ENCODE results near the gene C1orf198.

Gene C1orf198, protein sequence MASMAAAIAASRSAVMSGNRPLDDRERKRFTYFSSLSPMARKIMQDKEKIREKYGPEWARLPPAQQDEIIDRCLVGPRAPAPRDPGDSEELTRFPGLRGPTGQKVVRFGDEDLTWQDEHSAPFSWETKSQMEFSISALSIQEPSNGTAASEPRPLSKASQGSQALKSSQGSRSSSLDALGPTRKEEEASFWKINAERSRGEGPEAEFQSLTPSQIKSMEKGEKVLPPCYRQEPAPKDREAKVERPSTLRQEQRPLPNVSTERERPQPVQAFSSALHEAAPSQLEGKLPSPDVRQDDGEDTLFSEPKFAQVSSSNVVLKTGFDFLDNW

GRCh38 chr1:230867903-230868735 lies at the start of gene C1orf198:
TSS of gene C1orf198 (minus strand) at chr1:230868521. CDS start at chr1:230868512, 9 bp downstream.
- peak; percentile 85 for DNase-seq (ENCODE audit: low spot score)

- DNase-seq (ENCODE audit: low spot score): peak; percentile 76
These were observed 49.2 kb upstream of the C1orf198 start for GRCh38 chr1:230917284-230918135.

DNA sequence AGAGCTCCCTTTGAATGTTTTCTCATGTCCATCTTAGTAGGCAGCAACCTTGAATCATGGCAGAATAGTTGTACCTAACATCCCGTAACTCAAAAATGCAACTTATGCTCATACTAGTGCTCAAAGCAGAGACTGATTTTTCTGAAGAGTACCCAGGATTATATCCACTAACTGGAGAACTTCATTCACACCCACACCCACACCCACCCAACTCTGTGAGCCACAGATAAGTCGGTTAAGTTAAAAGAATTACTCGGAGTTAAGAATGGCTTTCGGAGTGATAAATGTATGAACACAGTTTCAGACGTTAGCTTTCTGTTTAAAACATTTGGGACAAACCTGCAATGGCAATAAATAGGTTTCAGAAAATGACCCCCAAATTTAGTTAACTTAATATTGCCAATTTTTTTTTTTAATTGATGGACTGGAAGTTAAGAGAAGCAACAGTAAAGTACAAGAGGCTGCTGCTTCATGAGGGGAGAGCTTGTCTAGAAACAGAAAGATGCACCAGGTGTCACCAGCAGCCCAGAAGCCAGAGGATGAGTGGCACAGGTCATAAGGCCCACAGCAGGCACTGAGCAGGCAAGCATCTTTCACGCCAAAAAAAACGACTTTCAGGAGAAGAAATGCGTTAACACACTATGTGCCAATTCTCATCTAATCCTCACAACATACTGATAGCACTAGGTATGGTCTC lies 48.4 kb upstream of the C1orf198 start:
- no peak for DNase-seq (ENCODE audit: low spot score)

DNA sequence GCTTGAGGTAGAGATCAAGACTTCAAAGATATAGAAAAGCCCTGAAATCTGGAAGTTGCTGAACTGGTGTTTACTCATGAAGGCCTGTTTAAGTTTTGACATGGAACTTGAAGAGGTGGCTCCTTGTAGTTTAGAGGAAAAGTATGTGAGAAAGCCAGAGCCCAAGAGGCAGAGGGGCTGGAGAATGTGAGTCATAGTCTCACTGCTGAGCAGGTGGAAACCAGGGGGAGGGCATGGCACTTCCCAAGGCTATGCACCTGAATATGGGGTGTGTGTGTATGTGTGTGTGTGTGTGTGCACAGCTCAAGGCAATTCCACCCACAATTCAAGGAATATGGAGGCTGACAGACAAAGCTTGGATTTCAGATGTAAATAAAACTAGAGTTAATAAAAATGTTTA lies 46.8 kb upstream of the C1orf198 start:
- DNase-seq (ENCODE audit: low spot score): no peak

DNA sequence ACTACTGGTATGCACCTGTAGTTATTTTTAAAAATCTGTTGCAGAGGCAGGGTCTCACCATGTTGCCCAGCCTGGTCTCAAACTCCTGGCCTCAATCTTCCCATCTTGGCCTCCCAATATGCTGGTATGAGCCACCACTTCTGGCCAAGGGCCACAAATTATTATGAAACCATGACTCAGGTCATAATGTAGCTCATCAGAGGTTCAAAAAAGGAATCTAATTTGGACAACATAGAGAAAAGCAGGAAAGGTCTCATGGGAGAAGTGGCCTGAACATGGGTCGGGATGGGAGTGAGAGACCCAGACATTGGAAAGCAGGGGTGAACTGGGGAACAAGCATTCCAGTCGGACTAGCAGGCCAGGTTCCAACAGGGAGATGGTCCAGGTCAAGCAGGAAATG lies 45.2 kb upstream of the C1orf198 start:
- no peak for DNase-seq (ENCODE audit: low spot score)

DNA sequence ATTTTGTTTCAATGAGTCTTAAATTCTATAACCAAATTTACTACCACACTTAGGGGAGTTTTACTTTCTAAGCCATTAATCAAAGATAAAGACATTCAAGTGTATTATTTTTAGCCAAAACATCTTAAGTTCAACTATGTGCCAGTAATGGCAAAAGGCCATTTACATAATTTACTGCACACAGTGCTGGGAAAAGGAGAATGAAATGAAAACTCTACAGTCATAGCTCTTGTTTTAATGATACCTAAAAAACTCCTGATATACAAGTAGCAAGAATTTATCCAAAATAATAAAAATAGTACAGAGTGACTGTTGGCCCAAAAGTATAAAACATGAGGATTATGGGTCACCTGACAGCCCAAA lies 42.4 kb upstream of the C1orf198 start:
- DNase-seq (ENCODE audit: low spot score): no peak

DNA sequence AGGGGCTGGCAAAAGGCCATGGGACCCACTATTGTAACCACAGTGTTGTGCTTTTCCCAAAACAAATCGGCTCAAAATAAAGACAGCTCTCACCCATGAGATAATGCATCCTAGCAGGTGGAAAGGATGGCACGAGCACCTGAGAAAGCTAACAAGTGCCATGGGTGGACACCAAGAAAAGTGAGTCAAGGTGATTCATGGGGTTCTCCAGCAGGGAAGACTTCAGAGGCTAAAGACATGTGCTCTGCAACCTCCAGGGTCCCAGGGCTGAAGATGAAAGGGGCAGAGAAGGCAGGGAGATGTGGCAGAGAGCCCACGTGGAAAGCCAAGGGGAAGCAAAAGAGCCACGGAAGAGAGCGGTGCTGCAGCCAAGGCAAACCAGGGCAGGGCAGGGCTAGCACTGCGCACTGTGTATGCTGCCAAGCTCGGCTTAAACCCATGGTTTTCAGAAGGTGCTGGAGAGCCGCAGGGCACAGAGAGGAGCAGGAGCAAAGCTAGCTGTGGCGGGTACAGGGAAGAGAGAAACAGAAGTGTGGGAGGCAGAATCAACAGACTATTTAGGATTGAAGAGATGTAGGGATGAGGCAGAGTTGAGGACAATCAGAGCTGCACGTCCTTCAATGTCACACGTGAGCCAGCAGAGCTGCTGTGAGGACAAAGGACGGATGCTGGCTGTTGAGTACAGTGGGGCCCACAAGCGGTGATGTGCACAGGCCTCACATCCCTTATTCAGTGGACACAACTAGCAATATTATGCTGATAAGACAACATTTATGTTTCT lies 41.8 kb upstream of the C1orf198 start:
- DNase-seq (ENCODE audit: low spot score): no peak

DNA sequence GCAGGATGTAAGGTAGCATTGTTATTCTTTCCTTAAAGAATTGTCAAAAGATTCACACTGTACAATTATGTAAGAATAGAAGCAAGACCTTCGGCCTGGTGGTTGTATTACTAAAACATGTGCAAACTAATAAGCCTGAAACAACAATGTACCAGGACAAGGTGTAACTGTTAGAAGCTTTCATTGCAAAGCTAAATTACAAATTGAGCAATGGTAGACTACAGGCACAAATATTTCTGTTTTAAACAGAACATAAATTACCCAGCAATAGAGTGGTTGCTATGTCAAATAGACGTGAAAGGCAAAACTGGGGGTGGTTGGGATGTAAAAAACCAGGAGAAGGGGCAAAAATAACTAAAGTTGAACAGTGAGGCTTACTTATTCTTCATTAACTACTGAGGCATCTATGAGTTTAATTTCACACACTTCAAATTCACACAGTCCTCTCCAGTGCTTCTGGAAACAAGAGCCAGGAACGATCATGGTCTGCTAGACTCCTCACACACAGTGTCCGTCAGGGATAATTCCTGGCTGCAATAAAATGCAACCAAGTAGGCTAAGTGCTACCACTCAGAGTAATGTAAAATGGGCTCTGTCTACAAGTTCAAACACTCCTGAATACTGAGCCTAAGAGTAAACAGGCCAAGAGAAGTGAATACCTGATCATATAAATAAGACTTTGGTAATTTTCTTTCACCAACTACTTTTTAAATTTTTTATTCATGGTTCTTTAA lies 39.3 kb upstream of the C1orf198 start:
- peak; percentile 48 for DNase-seq (ENCODE audit: low spot score)

- no peak for DNase-seq (ENCODE audit: low spot score)
These were observed 37.9 kb upstream of the C1orf198 start for GRCh38 chr1:230906226-230906625.

DNA sequence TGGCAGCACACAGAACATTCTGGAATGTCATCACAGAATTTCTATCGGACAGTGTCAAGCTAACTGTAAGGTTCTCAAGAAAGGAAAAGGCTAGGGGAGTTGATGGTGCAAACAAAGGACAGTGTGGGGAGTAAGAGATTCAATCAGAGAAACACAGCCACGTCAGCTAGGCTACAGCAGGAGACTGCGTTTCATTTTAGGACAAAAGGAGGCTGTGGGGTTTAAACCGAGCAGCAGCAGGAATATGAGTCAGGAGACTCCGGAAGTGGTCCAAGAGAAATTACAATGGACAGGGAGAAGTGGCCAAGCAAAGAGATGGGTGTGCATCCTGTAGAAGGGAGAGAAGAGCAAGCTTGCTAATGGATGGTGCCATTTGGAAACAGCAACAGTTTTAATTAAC lies 37.4 kb upstream of the C1orf198 start:
- DNase-seq (ENCODE audit: low spot score): no peak

GRCh38 chr1:230902349-230902923 lies 34.1 kb upstream of the C1orf198 start:
- DNase-seq (ENCODE audit: low spot score): no peak

- no peak for DNase-seq (ENCODE audit: low spot score)
These were observed 33.4 kb upstream of the C1orf198 start for GRCh38 chr1:230901671-230902070.

- no peak for DNase-seq (ENCODE audit: low spot score)
These were observed 32.7 kb upstream of the C1orf198 start for GRCh38 chr1:230900984-230901383.

DNA sequence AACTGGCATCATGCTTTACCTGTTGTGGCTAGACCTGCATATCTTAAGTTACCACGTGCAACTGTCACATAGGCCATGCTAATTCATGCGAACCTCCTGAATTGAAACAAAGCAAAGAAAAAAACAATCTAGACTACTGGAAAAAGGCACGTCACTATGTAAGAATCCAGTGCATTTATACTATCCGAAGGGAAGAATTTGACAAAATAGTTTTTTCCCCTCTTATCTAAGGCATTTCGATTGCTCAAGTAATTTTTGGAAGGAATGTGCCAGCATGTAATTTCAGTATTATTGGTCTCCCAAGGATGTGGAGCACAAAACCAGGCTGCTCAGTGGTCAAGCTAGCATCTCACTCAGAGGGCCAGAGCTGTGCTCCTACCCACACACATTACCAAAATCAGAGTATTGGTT lies 31.5 kb upstream of the C1orf198 start:
- no peak for DNase-seq (ENCODE audit: low spot score)

DNA sequence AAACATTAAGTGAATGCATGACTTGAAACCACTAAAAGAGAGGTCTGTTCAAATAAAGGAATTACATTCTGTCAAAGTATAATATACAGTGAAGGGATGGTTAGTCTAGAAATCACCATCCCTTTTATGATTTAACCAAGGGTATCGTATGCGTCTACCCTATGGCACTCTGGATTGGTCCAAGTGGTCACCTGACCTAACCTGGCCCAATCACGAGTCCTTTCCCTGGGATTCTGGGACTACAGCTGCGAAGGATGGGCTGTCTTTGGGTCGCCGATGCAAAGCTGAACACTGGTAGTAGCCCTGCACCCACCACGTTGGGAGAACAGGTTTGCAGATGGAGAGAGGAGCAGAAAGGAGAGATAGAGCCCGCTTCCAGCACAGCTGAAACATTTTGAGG lies 30.4 kb upstream of the C1orf198 start:
- DNase-seq (ENCODE audit: low spot score): no peak

DNA sequence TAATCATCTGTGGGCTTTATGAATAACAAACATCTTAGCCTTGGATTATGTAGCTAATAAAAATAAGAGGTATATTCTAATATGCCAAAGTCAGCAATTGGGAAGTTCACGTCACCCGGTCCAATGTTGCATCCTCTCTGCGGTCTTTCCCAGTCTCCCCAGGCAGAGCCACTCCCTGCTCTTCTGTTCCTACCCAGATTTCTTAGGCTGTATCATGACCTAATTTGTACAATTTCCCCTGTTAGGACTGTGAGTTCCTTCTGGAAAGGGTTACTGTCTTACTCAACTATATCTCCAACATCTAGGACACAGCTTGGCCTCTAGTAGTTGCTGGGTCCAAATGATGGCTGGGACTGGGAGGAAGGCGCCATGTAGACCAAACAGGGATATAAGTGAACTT lies 29.8 kb upstream of the C1orf198 start:
- DNase-seq (ENCODE audit: low spot score): no peak

GRCh38 chr1:230896779-230897178 lies 28.5 kb upstream of the C1orf198 start:
- no peak for DNase-seq (ENCODE audit: low spot score)

GRCh38 chr1:230895452-230895851 lies 27.1 kb upstream of the C1orf198 start:
- DNase-seq (ENCODE audit: low spot score): no peak

- DNase-seq (ENCODE audit: low spot score): no peak
These were observed 26.3 kb upstream of the C1orf198 start for GRCh38 chr1:230894664-230895063.

- no peak for DNase-seq (ENCODE audit: low spot score)
These were observed 25.7 kb upstream of the C1orf198 start for GRCh38 chr1:230894032-230894431.

All from HuH-7 (cell line).